GM18870 (cell line): ENCODE results near the gene SNX2.
"Not testable (repeated sequence)": the region's sequence is repeated elsewhere in the genome, so short reads cannot be mapped to it uniquely, and the experiment has no call there.

Source experiments
- ATAC-seq: cut with Tn5 transposase; IDR thresholded peaks from one replicate; pipeline ENCODE4 v1.9.1; 2021; ENCODE audit warnings: moderate library complexity; ENCODE audit not compliant: unreplicated experiment

The SNX2 gene

GRCh38 chr5:122839731-122840130 lies 64.9 kb downstream of the SNX2 start:
- no peak for ATAC-seq

GRCh38 chr5:122842016-122842580 lies 67.2 kb downstream of the SNX2 start:
- no peak for ATAC-seq

- ATAC-seq, result no peak
These were observed 69.4 kb downstream of the SNX2 start for GRCh38 chr5:122844136-122844909.

- ATAC-seq, result peak; percentile 51
These were observed 70.0 kb downstream of the SNX2 start for GRCh38 chr5:122844910-122845228.

GRCh38 chr5:122845229-122846050 lies 70.6 kb downstream of the SNX2 start, which contains the start of gene SNX24:
SNX24 (plus strand) TSS chr5:122845613; CDS start chr5:122845634, 21 bp downstream.
- ATAC-seq, result peak; percentile 73

GRCh38 chr5:122846051-122846550 lies 71.2 kb downstream of the SNX2 start:
- ATAC-seq, result no peak

- no peak for ATAC-seq
These were observed 72.8 kb downstream of the SNX2 start for GRCh38 chr5:122847687-122848081.

GRCh38 chr5:122849771-122850170 lies 74.9 kb downstream of the SNX2 start:
- ATAC-seq, result no peak

GRCh38 chr5:122857538-122857937 lies 82.7 kb downstream of the SNX2 start:
- ATAC-seq, result not testable (repeated sequence)

- ATAC-seq, result no peak
These were observed 83.6 kb downstream of the SNX2 start for GRCh38 chr5:122858451-122858850.

GRCh38 chr5:122863240-122863639 lies 88.4 kb downstream of the SNX2 start:
- no peak for ATAC-seq

- no peak for ATAC-seq
These were observed 88.8 kb downstream of the SNX2 start for GRCh38 chr5:122863721-122864120.

- no peak for ATAC-seq
These were observed 89.5 kb downstream of the SNX2 start for GRCh38 chr5:122864400-122864799.

GRCh38 chr5:122864842-122865241 lies 90.0 kb downstream of the SNX2 start:
- ATAC-seq, result no peak

- no peak for ATAC-seq
These were observed 95.5 kb downstream of the SNX2 start for GRCh38 chr5:122870219-122870856.

- ATAC-seq, result no peak
These were observed 96.8 kb downstream of the SNX2 start for GRCh38 chr5:122871661-122872060.

- no peak for ATAC-seq
These were observed 99.4 kb downstream of the SNX2 start for GRCh38 chr5:122874179-122874875.

GRCh38 chr5:122877518-122877917 lies 102.6 kb downstream of the SNX2 start:
- peak; percentile 58 for ATAC-seq

- ATAC-seq, result no peak
These were observed 104.2 kb downstream of the SNX2 start for GRCh38 chr5:122879076-122879475.
